Lower leg skin (tissue), 4 donors: ENCODE data around the gene COMP. TPM values are rescaled to one million over a fixed set of nuclear protein-coding genes. Genes with fewer than 3 reads are reported as not detected.

Experiments used
- DNase-seq, 2 donors: peaks; one replicate each; pipeline ENCODE4 v3.0.0-alpha.2; 2019; ENCODE audit warnings: low spot score in 2 of 2
- H3K4me3 ChIP-seq: fragments of 200-600 bp; sonication (generic); 2 replicates; pipeline ENCODE4 v1.5.1; 2017; ENCODE audit warnings: mild to moderate bottlenecking, low read depth; ENCODE audit not compliant: poor library complexity, severe bottlenecking
- CTCF ChIP-seq, 3 donors: fragments of 450-650 bp; IDR thresholded peaks; one replicate each; pipeline ENCODE4 v1.5.1; 2016; ENCODE audit warnings: antibody characterized with exemption in 3 of 3, mild to moderate bottlenecking in 3 of 3, moderate library complexity in 2 of 3
- POLR2A ChIP-seq, 2 donors: fragments of 450-650 bp; IDR thresholded peaks; one replicate each; pipeline ENCODE4 v1.6.1; 2016 to 2017; ENCODE audit warnings: antibody characterized with exemption in 2 of 2, mild to moderate bottlenecking in 1 of 2, moderate library complexity in 1 of 2
- WGBS, 2 donors: methylation state at CpG; one replicate each; pipeline ENCODE4 v1.1.5; 2018; 5-methylcytosine and 5-hydroxymethylcytosine counted together
- intact Hi-C: fragments of 100-400 bp; cut with DNase I; formaldehyde crosslinking; loops from one replicate; pipeline ENCODE4 v1.15.0; 2023; ENCODE audit warnings: low total_unique reads
- total RNA-seq, 4 donors: library from RNA; depleted of rRNA; stranded (reverse); fragments of >200 nt; gene quantifications; one replicate each; pipeline ENCODE4 v1.1.0, GENCODE V29; 2016

Gene COMP
- total RNA-seq, 4 donors from 2014 or later, result 12.6 to 18.3 (median 14.9) TPM

- intact Hi-C loops, result no loop called here
- no peak overlapping the region for H3K4me3 ChIP-seq
- WGBS, 2 donors, result 94 to 96% methylated on average over 6 of the region's 6 CpGs
- TF ChIP-seq POLR2A (IDR thresholded peaks at IDR 0.05) (no peak), CTCF (IDR thresholded peaks at IDR 0.05) (no peak)
- DNase-seq, result no peak
Observed at GRCh38 chr19:18794692-18795091, 3.6 kb upstream of the COMP start.

DNA sequence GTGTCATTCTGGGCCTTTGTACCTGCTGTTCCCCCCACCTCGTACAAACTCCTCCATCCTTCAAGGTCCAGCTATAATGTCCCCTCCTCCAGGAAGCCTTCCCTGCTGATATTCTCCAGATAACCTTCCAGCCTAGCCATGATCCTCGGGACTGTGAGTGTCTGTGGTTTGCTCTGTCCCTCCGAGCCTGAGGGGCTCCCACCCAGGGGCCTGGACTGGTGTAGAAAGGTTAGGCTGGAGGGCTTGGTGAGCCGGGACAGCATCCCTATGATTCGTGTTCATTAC lies 2.9 kb upstream of the COMP start:
- WGBS, 2 donors, result 62 to 72% methylated on average over 5 of the region's 5 CpGs
- intact Hi-C loops, result no loop called here
- no peak for TF ChIP-seq CTCF (IDR thresholded peaks at IDR 0.05)
- TF ChIP-seq POLR2A (IDR thresholded peaks at IDR 0.05), result no peak
- DNase-seq, result no peak
- no peak overlapping the region for H3K4me3 ChIP-seq

- intact Hi-C loops, result no loop called here
- 83 to 84% methylated on average over 13 of the region's 13 CpGs for WGBS, 2 donors
- H3K4me3 ChIP-seq, result no peak overlapping the region
- TF ChIP-seq CTCF (IDR thresholded peaks at IDR 0.05) (no peak), POLR2A (IDR thresholded peaks at IDR 0.05) (no peak)
- no peak for DNase-seq
Observed at GRCh38 chr19:18793144-18794028, 2.3 kb upstream of the COMP start.

GRCh38 chr19:18792661-18793060 lies 1.6 kb upstream of the COMP start:
- DNase-seq, result no peak
- TF ChIP-seq POLR2A (IDR thresholded peaks at IDR 0.05) (no peak), CTCF (IDR thresholded peaks at IDR 0.05) (no peak)
- intact Hi-C loops, result no loop called here
- 82% methylated on average over 3 of the region's 3 CpGs for WGBS, 2 donors
- no peak overlapping the region for H3K4me3 ChIP-seq

DNA sequence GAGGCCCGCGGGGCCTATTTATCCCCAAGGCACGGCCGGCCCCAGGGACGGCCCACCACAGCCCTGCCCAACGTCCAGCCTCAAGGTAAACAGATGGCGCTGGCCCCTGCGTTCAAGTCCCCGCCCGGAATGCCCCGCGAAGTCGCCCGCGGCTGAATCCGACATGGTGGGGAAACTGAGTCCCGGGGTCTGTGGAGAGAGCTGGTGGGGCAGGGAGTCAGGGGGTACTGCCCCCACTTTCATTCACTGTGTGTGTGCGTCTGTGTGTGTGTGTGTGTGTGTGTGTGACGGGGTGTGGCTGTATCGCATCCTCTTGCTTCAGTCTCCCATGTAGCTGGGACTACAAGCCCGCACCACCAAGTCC lies 192 bp upstream of the COMP start:
- no peak overlapping the region for H3K4me3 ChIP-seq
- no peak for DNase-seq
- 24 to 27% methylated on average over 21 of the region's 21 CpGs for WGBS, 2 donors
- TF ChIP-seq POLR2A (IDR thresholded peaks at IDR 0.05) (no peak), CTCF (IDR thresholded peaks at IDR 0.05) (no peak)
- intact Hi-C loops, result no loop called here
